H7 (cell line): Measurements from ENCODE around the gene CD46. TPM values are rescaled to one million over a fixed set of nuclear protein-coding genes. Genes with fewer than 3 reads are reported as not detected.

ENCODE experiments used
- total RNA-seq: library from RNA; depleted of rRNA; stranded (reverse); fragments of >200 nt; shearing (Covaris generic); gene quantifications from 2 replicates; pipeline ENCODE4 v1.2.3, GENCODE V29; 2014; rRNA removed

Gene CD46
- total RNA-seq, 1 experiment from 2014 or later: 80.9 TPM

Other genes starting within 250 kb of the CD46 start
- 0.48 TPM in 1 of 2 replicates, not detected in the other for gene CR1L, start 106.9 kb upstream of the CD46 start, total RNA-seq
- gene CD34, start 159.1 kb downstream of the CD46 start, total RNA-seq: not detected in 2 replicates